Measurements from ENCODE around the gene HOXA3.
A peak's percentile ranks its signal among the peaks of the same experiment; 100 is the strongest.

The HOXA3 gene

DNA sequence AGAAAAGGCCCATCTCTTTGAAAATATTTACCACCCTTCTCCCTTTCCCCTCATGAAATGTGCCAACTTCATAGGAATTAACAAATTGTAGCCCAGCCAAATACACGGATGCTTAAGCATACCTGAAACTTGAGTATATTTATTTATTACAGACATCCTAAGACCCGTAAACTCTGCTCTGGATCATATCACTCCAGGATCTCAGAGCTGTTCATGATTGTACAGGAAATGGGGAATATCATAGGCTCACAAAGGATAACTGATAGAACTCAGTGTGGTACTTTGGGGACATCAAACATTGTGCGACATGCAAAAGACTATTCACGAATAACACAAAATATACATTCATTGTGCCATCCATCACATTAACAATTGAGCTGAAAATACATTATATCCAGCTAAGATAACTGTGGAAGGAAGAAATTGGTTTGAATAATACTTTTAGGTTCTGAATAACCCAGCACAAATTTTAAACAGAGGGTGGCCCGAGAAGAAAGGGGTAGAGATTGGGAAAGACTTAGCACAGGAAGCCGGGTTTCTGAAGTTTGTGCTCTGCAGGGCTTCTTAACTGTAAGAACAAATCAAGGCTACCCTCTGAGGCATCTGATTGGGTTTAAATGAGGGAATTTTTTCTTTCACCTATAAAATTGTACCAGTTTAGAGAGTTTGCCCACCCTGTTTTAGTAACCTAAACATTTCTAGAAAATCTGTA, 59.0 kb downstream of the HOXA3 start:
- in situ Hi-C loops (cut with HindIII; ENCODE audit: low pct_ligation_motif_present, low pct_unique_long_range_greater_than_20kb, low sequenced_read_pairs), result no loop called here
- no peak for DNase-seq

GRCh38 chr7:27092819-27093110, 59.6 kb downstream of the HOXA3 start:
- no peak for DNase-seq
- in situ Hi-C loops (cut with HindIII; ENCODE audit: low pct_ligation_motif_present, low pct_unique_long_range_greater_than_20kb, low sequenced_read_pairs), result no loop called here

DNA sequence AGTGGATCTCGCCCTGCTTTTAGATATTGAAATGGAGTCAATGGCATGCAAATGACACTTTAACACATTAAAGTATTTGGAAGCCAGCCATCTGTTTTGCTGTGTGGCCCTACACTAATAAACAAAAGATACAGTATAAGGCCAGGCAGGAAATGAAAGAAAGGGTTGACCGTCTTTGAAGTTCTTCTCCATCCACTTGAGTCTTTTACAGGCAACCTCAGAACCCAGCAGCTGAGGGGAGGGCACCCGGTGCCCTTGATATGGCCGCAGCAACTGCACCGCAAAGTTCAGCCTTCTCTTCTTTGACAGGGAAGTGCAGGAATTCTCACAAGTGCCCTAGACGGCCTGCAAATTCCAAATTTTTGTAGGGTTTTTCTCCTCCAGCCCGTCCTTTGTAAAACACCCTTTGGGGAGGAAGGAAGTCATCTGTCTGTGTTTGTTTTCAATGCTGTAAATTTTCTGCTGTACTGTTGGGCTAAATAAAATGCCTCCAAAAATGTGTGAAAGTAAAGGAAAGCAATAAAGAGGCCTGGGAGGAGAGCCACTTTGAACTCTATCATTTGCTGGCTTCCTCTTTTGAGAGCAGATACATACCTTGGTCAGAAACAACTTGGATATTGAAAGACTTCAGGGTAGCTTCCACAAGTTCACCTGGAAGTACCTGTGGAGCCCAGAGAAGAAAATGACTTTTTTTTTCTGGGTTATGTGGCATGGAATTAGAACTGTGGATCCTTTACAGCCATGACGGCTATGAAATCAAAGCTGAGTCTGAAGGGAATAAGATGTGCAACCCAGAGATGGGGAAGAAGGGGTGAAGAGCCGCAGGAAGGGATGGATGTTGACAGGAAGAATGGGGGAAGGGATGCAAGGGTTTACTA, 60.2 kb downstream of the HOXA3 start:
- no peak for DNase-seq
- in situ Hi-C loops (cut with HindIII; ENCODE audit: low pct_ligation_motif_present, low pct_unique_long_range_greater_than_20kb, low sequenced_read_pairs), result no loop called here

- in situ Hi-C loops (cut with HindIII; ENCODE audit: low pct_ligation_motif_present, low pct_unique_long_range_greater_than_20kb, low sequenced_read_pairs), result no loop called here
- DNase-seq, result no peak
These were observed 61.3 kb downstream of the HOXA3 start for GRCh38 chr7:27091105-27091504.

- in situ Hi-C loops (cut with HindIII; ENCODE audit: low pct_ligation_motif_present, low pct_unique_long_range_greater_than_20kb, low sequenced_read_pairs), result no loop called here
- DNase-seq, result no peak
These were observed 64.1 kb downstream of the HOXA3 start for GRCh38 chr7:27088002-27088922.

GRCh38 chr7:27083646-27084045, 68.7 kb downstream of the HOXA3 start:
- in situ Hi-C loops (cut with HindIII; ENCODE audit: low pct_ligation_motif_present, low pct_unique_long_range_greater_than_20kb, low sequenced_read_pairs), result no loop called here
- DNase-seq, result no peak

GRCh38 chr7:27082171-27082570, 70.2 kb downstream of the HOXA3 start:
- in situ Hi-C loops (cut with HindIII; ENCODE audit: low pct_ligation_motif_present, low pct_unique_long_range_greater_than_20kb, low sequenced_read_pairs), result no loop called here
- DNase-seq, result peak; percentile 42

DNA sequence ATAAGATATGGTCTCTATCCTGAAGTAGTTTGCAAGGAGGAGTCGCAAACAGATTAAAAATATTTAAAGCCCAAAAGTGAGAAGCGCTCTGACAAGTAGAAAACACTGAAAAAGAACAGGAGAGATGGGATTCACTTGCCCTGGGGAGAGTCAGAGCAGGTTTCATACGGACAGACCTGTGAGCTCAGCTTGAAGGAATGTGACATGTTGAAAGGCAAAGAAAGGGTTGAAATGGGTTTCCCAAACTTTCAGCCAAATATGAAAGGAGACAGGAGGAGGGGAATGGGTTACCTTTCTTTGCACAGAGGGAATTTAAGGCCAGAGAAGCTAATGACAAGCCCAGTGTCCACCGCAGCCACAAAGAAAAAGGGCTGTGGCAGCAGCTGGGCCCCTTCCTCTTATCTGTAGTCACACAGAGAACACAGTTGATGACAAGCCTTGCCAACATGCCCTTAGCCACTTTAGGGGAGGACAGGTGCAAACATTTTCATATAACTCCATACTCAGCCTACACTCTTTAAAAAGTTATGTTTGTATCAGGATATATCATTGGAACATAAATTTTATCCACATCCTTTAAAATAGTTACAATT, 71.4 kb downstream of the HOXA3 start:
- in situ Hi-C loops (cut with HindIII; ENCODE audit: low pct_ligation_motif_present, low pct_unique_long_range_greater_than_20kb, low sequenced_read_pairs), result no loop called here
- DNase-seq, result peak; percentile 69

DNA sequence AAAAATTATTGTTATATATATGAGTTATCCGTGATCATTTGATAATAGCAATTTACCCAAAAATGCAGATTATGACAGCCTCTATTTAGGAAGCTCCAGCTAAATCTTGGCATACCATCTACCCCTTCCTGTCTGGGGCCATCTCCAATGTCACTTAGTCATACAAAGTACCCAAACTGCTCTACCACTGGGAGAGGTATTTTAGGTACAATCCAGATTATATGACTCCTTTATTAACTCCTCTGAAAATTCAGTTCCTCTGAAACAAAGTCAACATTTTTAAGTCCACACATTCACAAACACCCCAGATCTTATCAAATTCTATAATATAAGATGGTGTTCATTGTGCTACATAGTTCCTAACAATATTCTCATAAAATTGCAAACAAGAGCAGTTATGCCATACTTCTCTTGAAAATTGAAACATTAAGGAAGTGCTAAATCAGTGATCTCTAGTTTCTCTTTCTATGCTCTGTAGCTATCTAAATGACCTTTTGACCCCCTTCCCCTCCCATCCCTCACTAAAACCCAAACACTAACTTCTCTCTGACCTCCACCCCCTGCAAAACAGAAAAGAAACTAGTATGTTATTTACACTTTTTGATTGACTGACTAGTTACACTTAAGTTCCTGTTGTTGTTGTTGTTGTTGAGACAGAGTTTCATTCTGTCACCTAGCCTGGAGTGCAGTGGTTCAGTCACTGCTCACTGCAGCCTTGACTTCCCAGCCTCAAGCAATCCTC, 73.0 kb downstream of the HOXA3 start:
- DNase-seq, result no peak
- in situ Hi-C loops (cut with HindIII; ENCODE audit: low pct_ligation_motif_present, low pct_unique_long_range_greater_than_20kb, low sequenced_read_pairs), result no loop called here

- in situ Hi-C loops (cut with HindIII; ENCODE audit: low pct_ligation_motif_present, low pct_unique_long_range_greater_than_20kb, low sequenced_read_pairs), result no loop called here
- no peak for DNase-seq
These were observed 73.7 kb downstream of the HOXA3 start for GRCh38 chr7:27078616-27079233.

GRCh38 chr7:27073076-27073475, 79.3 kb downstream of the HOXA3 start:
- DNase-seq, result no peak

DNA sequence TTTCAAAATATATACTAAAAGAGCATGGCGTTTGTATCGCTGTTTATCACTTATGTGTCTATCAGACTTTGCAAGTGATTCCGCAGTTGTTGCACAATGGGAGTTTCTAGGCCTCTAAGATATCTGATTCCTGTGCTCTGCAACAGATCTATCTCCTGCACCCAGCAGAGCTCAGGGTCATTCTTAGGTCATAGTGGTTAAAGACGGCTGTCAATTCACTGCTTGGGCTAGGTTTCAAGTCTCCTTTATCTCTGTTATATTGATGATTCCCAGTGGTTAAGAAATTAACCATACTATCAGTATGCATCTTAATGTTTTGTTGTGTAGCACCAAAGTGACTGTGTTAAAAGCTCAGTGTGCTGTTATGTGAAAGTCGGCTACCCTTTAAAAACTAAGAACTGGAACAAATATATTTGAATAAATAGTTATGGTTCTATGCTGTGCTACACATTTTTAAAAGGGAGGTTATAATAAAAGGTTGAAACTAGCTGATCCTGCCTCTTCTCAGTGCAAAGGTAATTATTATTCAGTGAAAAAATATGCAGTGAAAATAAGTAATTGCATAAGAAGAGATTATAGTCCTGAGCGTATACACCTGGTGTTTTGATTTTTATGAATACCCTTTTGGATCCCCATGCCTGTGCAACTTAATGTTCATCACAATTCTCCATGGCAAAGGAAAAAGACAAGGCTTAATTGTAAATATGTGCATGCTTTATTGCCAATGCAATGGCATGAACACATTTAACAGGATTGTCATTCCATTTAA, 80.6 kb downstream of the HOXA3 start:
- no peak for DNase-seq
- in situ Hi-C loops (cut with HindIII; ENCODE audit: low pct_ligation_motif_present, low pct_unique_long_range_greater_than_20kb, low sequenced_read_pairs), result no loop called here

More at GRCh38 chr7:27073076-27073475, 79.3 kb downstream of the HOXA3 start:
- in situ Hi-C loops (cut with HindIII; ENCODE audit: low pct_ligation_motif_present, low pct_unique_long_range_greater_than_20kb, low sequenced_read_pairs), result no loop called here

GRCh38 chr7:27068259-27068658, 84.1 kb downstream of the HOXA3 start:
- in situ Hi-C loops (cut with HindIII; ENCODE audit: low pct_ligation_motif_present, low pct_unique_long_range_greater_than_20kb, low sequenced_read_pairs), result no loop called here
- DNase-seq, result no peak

DNA sequence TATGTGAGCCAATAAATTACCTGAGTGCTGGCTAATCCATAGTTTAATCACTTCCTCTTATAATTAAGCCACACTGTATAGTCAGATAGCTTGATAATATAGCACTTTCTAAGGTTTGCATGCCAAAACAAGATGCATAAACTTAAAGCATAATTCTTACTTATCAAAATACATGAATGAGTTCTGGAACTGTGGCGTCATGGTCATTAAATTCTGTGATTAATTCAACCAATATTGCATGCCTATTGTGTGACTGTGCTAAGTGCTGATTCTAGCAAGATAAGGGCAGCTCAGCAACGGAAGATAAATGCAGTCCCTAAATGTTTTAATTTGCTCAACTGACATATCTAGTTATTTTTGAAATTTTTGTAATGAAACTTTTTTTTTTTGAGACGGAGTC, 86.2 kb downstream of the HOXA3 start:
- no peak for DNase-seq
- in situ Hi-C loops (cut with HindIII; ENCODE audit: low pct_ligation_motif_present, low pct_unique_long_range_greater_than_20kb, low sequenced_read_pairs), result no loop called here

DNA sequence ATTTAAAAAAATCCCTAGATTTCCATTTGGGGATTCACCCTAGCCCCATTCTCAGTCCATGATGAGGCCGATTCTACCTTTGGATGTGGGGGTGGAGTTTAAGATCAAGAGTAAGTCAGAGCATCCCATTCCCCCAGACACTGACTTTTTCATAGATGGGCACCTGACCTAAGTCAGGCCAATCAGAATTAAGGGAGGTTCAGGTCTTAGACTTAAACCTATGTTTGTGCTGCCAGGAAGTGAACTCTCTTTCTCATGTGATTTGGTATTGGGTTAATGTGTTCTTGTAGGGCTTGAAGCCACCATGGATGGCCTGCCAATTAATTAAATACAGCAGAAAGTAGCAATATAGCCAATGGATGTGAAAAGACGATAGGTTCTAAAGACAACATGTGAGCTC, 86.7 kb downstream of the HOXA3 start:
- no peak for DNase-seq
- in situ Hi-C loops (cut with HindIII; ENCODE audit: low pct_ligation_motif_present, low pct_unique_long_range_greater_than_20kb, low sequenced_read_pairs), result no loop called here

GRCh38 chr7:27064661-27065060, 87.7 kb downstream of the HOXA3 start:
- in situ Hi-C loops (cut with HindIII; ENCODE audit: low pct_ligation_motif_present, low pct_unique_long_range_greater_than_20kb, low sequenced_read_pairs), result no loop called here
- no peak for DNase-seq

DNA sequence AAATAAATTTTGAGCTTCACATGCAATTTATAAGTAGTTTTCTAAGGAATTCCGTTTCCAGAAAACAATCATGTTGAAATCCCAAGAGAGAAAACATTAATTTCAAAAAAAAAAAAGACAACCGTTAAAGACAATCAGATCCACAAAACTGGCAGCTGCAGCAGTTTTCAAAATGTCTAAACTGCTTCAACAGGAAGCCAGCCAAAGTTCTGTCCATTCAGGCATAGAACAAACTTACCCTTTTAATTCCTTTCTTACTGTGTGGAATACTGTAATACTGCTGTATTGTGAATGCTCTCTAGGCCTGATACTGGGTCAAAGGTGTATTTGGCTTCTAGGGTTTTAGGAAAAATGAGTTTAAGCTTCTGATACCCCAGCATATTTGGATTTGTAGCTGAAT, 88.2 kb downstream of the HOXA3 start:
- in situ Hi-C loops (cut with HindIII; ENCODE audit: low pct_ligation_motif_present, low pct_unique_long_range_greater_than_20kb, low sequenced_read_pairs), result no loop called here
- peak; percentile 44 for DNase-seq

Measured in ACHN (cell line).